K562 (cell line): Measurements from ENCODE around the gene PLEK2. TPM values are rescaled to one million over a fixed set of nuclear protein-coding genes. Genes with fewer than 3 reads are reported as not detected.

Experiments used
- ATAC-seq: fragments of 200-7000 bp; cut with Tn5 transposase; 3 replicates; pipeline ENCODE4 v1.9.1; 2020; ENCODE audit warnings: moderate library complexity
- BruUV-seq: library from RNA; stranded (reverse); fragments of 400-500 nt; replicated peaks from 2 replicates; lab custom pipeline; 2021; lab: Mats Ljungman, UMichigan
- CTCF ChIA-PET: fragments of 300-600 bp; formaldehyde crosslinking; extraction: SDS; loops from one replicate; lab custom pipeline; 2021; ENCODE audit warnings: low intra/inter-chr PET ratio; lab: Yijun Ruan, JAX
- POLR2A ChIA-PET: fragments of 300-600, 350-650 bp; sonication (Branson Sonifier 250); formaldehyde crosslinking; extraction: SDS; loops from one replicate; lab custom pipeline; 2021; ENCODE audit warnings: antibody characterized with exemption, inconsistent platforms; lab: Yijun Ruan, JAX
- DNase-seq, 4 experiments: peaks; one replicate each; pipeline versions ENCODE4 v3.0.0 to v3.0.0-alpha.2; 2011 to 2018; ENCODE audit warnings: low spot score in 3 of 4, mixed read lengths in 3 of 4; ENCODE audit errors: extremely low read depth in 1 of 4
- FAIRE-seq: peaks from 2 replicates; lab custom pipeline; 2011; peaks lifted over from hg19 to GRCh38; lab: Jason Lieb, UNC
- H2AFZ ChIP-seq: 2 replicates; pipeline ENCODE4 v1.6.0; 2011; ENCODE audit warnings: low read depth, low read length, control low read depth, inconsistent platforms
- H3K27ac ChIP-seq: fragments of 200-600 bp; 3 replicates; pipeline ENCODE4 v1.8.0; 2011; ENCODE audit warnings: low read depth, mild to moderate bottlenecking, control low read depth, inconsistent platforms, low read length, moderate library complexity, mixed read lengths; ENCODE audit errors: extremely low read depth
- H3K27me3 ChIP-seq, 2 experiments: fragments of 300-600 bp in 1 of 2; 2 replicates in 1 of 2; 3 replicates in 1 of 2; pipeline versions ENCODE4 v1.6.0 to v1.8.0; 2011; ENCODE audit warnings: inconsistent platforms in 2 of 2, low read length in 2 of 2, mild to moderate bottlenecking in 1 of 2, mixed read lengths in 1 of 2, moderate library complexity in 1 of 2; ENCODE audit not compliant: control insufficient read depth in 2 of 2, insufficient read depth in 2 of 2
- H3K36me3 ChIP-seq: fragments of 300-600 bp; 3 replicates; pipeline ENCODE4 v1.8.0; 2011; ENCODE audit warnings: mild to moderate bottlenecking, low read length, inconsistent platforms; ENCODE audit not compliant: control insufficient read depth, insufficient read depth
- H3K4me1 ChIP-seq, 2 experiments: fragments of 200-600 bp in 1 of 2; replicated peaks in 1 of 2; 2 replicates in 1 of 2; 3 replicates in 1 of 2; pipeline versions ENCODE4 v1.5.1 to v1.8.0; 2011; ENCODE audit warnings: inconsistent platforms in 2 of 2, low read length in 2 of 2, mild to moderate bottlenecking in 1 of 2, mixed read lengths in 1 of 2, moderate library complexity in 1 of 2; ENCODE audit not compliant: control insufficient read depth in 2 of 2, insufficient read depth in 2 of 2
- H3K4me2 ChIP-seq: 2 replicates; pipeline ENCODE4 v1.6.1; 2011; ENCODE audit warnings: low read length, control low read depth, inconsistent platforms, mixed read lengths; ENCODE audit not compliant: insufficient read depth
- H3K4me3 ChIP-seq: fragments of 200-600 bp; sonication (generic), shearing (Covaris generic); 2 replicates; pipeline ENCODE4 v1.5.1; 2016; ENCODE audit warnings: control low read depth, inconsistent platforms
- H3K79me2 ChIP-seq: fragments of 200-600 bp; 3 replicates; pipeline ENCODE4 v1.8.0; 2011; ENCODE audit warnings: low read length, inconsistent platforms; ENCODE audit not compliant: control insufficient read depth, insufficient read depth
- H3K9ac ChIP-seq, 2 experiments: 2 replicates each; pipeline versions ENCODE4 v1.6.0 to v1.6.1; 2011; ENCODE audit warnings: low read depth in 2 of 2, low read length in 2 of 2, control low read depth in 1 of 2, inconsistent platforms in 1 of 2, mild to moderate bottlenecking in 1 of 2, mixed read lengths in 1 of 2; ENCODE audit not compliant: insufficient read depth in 1 of 2
- H3K9me1 ChIP-seq: one replicate; pipeline ENCODE4 v1.6.0; 2011; ENCODE audit warnings: inconsistent platforms, mild to moderate bottlenecking, low read length, moderate library complexity; ENCODE audit not compliant: control insufficient read depth, insufficient read depth
- H3K9me3 ChIP-seq: replicated peaks from 2 replicates; pipeline ENCODE4 v1.5.1; 2011; ENCODE audit warnings: low read depth, low read length, inconsistent platforms; ENCODE audit not compliant: control insufficient read depth, insufficient read depth
- H4K20me1 ChIP-seq: replicated peaks from 2 replicates; pipeline ENCODE4 v1.6.1; 2011; ENCODE audit warnings: low read length, inconsistent platforms, mixed read lengths; ENCODE audit not compliant: control insufficient read depth, insufficient read depth
- C11orf30 ChIP-seq: fragments of 450-650 bp; IDR thresholded peaks from 2 replicates; pipeline ENCODE4 v1.6.1; 2016; ENCODE audit warnings: low read depth, mild to moderate bottlenecking
- HCFC1 ChIP-seq: IDR thresholded peaks from 2 replicates; pipeline ENCODE4 v1.6.1; 2012; ENCODE audit warnings: low read depth, low read length, improper control_type of control experiment
- KLF16 ChIP-seq: IDR thresholded peaks from 2 replicates; pipeline ENCODE4 v1.6.1; 2016; ENCODE audit warnings: antibody characterized with exemption
- RBM15 ChIP-seq: fragments of 200-400 bp; formaldehyde crosslinking; IDR thresholded peaks from 2 replicates; pipeline ENCODE4 v1.6.1; 2018; ENCODE audit warnings: mild to moderate bottlenecking, low read length, moderate library complexity; ENCODE audit not compliant: insufficient read depth
- RERE ChIP-seq: sonication (generic); formaldehyde crosslinking; IDR thresholded peaks from 2 replicates; pipeline ENCODE4 v1.8.0; 2023; ENCODE audit warnings: missing genetic modification reagents, mild to moderate bottlenecking, borderline replicate concordance
- STAT5B ChIP-seq: fragments of 250-450 bp; sonication (Bioruptor Pico); IDR thresholded peaks from 2 replicates; pipeline ENCODE4 v1.8.0; 2021; ENCODE audit warnings: mild to moderate bottlenecking, inconsistent platforms
- ZBTB33 ChIP-seq: sonication (generic); formaldehyde crosslinking; IDR thresholded peaks from 2 replicates; pipeline ENCODE4 v1.8.1; 2023; ENCODE audit warnings: mild to moderate bottlenecking, missing genetic modification reagents
- ZNF277 ChIP-seq: fragments of 250-450 bp; sonication (Bioruptor Pico); IDR thresholded peaks from 2 replicates; pipeline ENCODE4 v1.8.0; 2022; ENCODE audit warnings: inconsistent platforms, mild to moderate bottlenecking, moderate library complexity, borderline replicate concordance
- in situ Hi-C: fragments of 300-500 bp; cut with MboI; formaldehyde crosslinking; loops from 4 replicates; pipeline ENCODE4 v1.15.0; 2018; ENCODE audit warnings: inconsistent platforms, mixed read lengths
- intact Hi-C: fragments of 100-400 bp; cut with micrococcal nuclease; formaldehyde crosslinking; loops from 2 replicates; pipeline ENCODE4 v1.14.2; 2022
- polyA plus RNA-seq, 8 experiments: library from polyadenylated mRNA; depleted of rRNA in 4 of 8; stranded (reverse) in 5 of 8; unstranded in 3 of 8; fragments of >200 nt; fragmentation: Nextera tagmentation in 2 of 8; fragmentation: Illumina TruSeq in 1 of 8; extraction: Ambion mirVana in 2 of 8; extraction: Trizol in 1 of 8; gene quantifications; 2 replicates each; pipeline versions ENCODE4 v1.2.1 to v1.2.3, GENCODE V29; 2011 to 2014; ENCODE audit warnings: inconsistent platforms in 1 of 8, missing spikeins in 1 of 8
- total RNA-seq, 7 experiments: library from RNA; depleted of rRNA in 6 of 7; stranded (reverse); fragments of >200 nt in 6 of 7; fragmentation: Illumina TruSeq in 2 of 7; extraction: Trizol in 2 of 7; gene quantifications; 2 replicates each; pipeline versions ENCODE4 v1.2.1 to v1.2.3, GENCODE V29; 2011 to 2021; ENCODE audit warnings: low replicate concordance in 1 of 7
- TF ChIP-seq, protein P1 (sequence below): fragments of 150-350 bp; IDR thresholded peaks from 2 replicates; pipeline ENCODE4 v1.6.1; 2014; ENCODE audit warnings: low read depth, mild to moderate bottlenecking, low read length, borderline replicate concordance

Gene PLEK2
- total and polyA plus RNA-seq, 9 of the 15 experiments (the other 6 are each of a cell fraction or from before 2014, with no cell fraction given) = not detected

DNA sequence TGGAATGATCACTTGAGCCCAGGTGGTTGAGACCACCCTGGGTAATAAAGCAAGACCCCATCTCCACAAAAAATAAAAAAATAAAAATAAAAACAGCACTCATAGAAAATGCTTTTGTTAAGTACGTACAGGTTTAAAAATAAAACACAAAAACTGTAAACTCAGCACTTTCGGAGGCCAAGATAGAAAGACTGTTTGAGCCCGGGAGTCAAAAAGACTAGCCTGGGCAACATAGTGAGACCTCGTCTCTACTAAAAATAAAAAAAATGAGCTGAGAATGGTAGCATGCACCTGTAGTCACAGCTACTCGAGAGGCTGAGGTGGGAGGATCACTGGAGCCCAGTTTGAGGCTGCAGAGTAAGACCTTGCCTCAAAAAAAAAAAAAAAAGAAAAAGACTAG, 59.9 kb downstream of the PLEK2 start (continued):
- TF ChIP-seq, protein P1, sequence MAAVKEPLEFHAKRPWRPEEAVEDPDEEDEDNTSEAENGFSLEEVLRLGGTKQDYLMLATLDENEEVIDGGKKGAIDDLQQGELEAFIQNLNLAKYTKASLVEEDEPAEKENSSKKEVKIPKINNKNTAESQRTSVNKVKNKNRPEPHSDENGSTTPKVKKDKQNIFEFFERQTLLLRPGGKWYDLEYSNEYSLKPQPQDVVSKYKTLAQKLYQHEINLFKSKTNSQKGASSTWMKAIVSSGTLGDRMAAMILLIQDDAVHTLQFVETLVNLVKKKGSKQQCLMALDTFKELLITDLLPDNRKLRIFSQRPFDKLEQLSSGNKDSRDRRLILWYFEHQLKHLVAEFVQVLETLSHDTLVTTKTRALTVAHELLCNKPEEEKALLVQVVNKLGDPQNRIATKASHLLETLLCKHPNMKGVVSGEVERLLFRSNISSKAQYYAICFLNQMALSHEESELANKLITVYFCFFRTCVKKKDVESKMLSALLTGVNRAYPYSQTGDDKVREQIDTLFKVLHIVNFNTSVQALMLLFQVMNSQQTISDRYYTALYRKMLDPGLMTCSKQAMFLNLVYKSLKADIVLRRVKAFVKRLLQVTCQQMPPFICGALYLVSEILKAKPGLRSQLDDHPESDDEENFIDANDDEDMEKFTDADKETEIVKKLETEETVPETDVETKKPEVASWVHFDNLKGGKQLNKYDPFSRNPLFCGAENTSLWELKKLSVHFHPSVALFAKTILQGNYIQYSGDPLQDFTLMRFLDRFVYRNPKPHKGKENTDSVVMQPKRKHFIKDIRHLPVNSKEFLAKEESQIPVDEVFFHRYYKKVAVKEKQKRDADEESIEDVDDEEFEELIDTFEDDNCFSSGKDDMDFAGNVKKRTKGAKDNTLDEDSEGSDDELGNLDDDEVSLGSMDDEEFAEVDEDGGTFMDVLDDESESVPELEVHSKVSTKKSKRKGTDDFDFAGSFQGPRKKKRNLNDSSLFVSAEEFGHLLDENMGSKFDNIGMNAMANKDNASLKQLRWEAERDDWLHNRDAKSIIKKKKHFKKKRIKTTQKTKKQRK = no peak
- TF ChIP-seq ZNF277 (CRISPR knock-in tag) (no peak), C11orf30 (peak; percentile 84)

DNA sequence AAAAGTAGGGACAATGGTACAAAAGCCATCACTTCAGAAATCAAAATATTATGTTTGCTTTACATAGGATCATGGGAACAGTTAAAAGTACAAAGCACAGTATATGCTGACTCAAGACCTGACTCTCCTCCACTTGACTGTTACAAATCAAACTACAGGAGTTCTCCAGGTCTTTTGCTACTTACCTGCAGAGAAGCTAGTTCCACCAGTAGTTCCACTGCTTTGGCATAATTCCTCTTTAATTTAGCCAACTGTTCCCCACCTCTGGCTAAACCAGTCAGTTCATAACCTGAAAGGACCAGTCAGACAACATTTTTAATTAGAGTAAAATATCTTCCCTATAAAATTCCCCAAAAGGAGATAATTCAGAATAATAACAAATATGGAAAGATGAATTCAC, 66.4 kb downstream of the PLEK2 start:
- no peaks in the 10 kb centered on the region for H3K79me2 ChIP-seq
- DNase-seq = no peak
- BruUV-seq = no TSS peak
- peaks cover 49% of the 10 kb centered on the region for H3K36me3 ChIP-seq
- in situ Hi-C loops (no loop called here), intact Hi-C loops (no loop called here)
- no peak overlapping the region for H3K4me2 ChIP-seq
- H3K27ac ChIP-seq = no peak overlapping the region
- no peaks in the 10 kb centered on the region for H4K20me1 ChIP-seq
- CTCF ChIA-PET = no interaction called here
- H3K4me1 ChIP-seq = no peaks in the 10 kb centered on the region
- no peak for FAIRE-seq
- H3K4me3 ChIP-seq = no peak overlapping the region
- no peaks in the 10 kb centered on the region for H3K9me3 ChIP-seq
- H2AFZ ChIP-seq = no peak overlapping the region
- H3K9ac ChIP-seq = no peak overlapping the region
- no peaks in the 10 kb centered on the region for H3K9me1 ChIP-seq
- H3K27me3 ChIP-seq = no peaks in the 10 kb centered on the region
- POLR2A ChIA-PET = no interaction called here
- no peak for ATAC-seq
- TF ChIP-seq RERE = no peak
- no peak for TF ChIP-seq RBM15
- TF ChIP-seq KLF16 = no peak
- TF ChIP-seq HCFC1 = no peak
- TF ChIP-seq ZBTB33 (CRISPR knock-in tag) = no peak
- TF ChIP-seq STAT5B = no peak
